ENCODE measurements around the gene STIL.

Gene STIL

GRCh38 chr1:47223921-47224675 lies 89.8 kb downstream of the STIL start:
- Histone ChIP-seq H3K4me1 (ENCODE audit: control extremely low read depth in 1 of 4, control insufficient read depth in 4 of 4, insufficient read depth in 4 of 4, low read length in 3 of 4) (peaks cover 0 to 56% (median 46%) of the 10 kb centered on the region in 4 experiments), H3K27me3 (replicated peaks in 2 of 5; ENCODE audit: control insufficient read depth in 4 of 5, insufficient read depth in 5 of 5, low read length in 4 of 5) (no peaks in the 10 kb centered on the region), H3K4me3 (ENCODE audit: control insufficient read depth in 1 of 7, extremely low read depth in 1 of 7, insufficient read depth in 4 of 7, low read depth in 2 of 7, low read length in 6 of 7) (peak overlapping the region in 6 of 7 experiments; percentile 24 to 76 (median 62)), H3K36me3 (ENCODE audit: control insufficient read depth in 4 of 4, insufficient read depth in 4 of 4, low read length in 3 of 4) (peaks cover 5 to 47% (median 36%) of the 10 kb centered on the region in 4 experiments), H3K27ac (ENCODE audit: insufficient read depth in 1 of 2, low read depth in 1 of 2, low read length in 2 of 2, poor library complexity in 1 of 2, severe bottlenecking in 2 of 2) (peak overlapping the region in 1 of 2 experiments; percentile 52), H3K9me3 (ENCODE audit: control extremely low read depth in 1 of 5, control insufficient read depth in 4 of 5, insufficient read depth in 2 of 5, low read depth in 1 of 5, low read length in 4 of 5) (no peaks in the 10 kb centered on the region)
- CTCF ChIA-PET: interaction anchor here (0.9 to 2.9 kb wide), 10 partner anchors 9 to 41 kb away, joined by 3 to 15 read pairs (median 4); no protein-coding TSS in a partner anchor
- peak in 1 of 3 donors; percentile 34 for DNase-seq
- POLR2A ChIA-PET: interaction anchor here (3.5 kb wide), 1 partner anchor 12 kb away, joined by 21 read pairs; no protein-coding TSS in a partner anchor
- WGBS (ENCODE audit: insufficient coverage): 64% methylated on average over 2 of the region's 9 CpGs

- H3K4me3 ChIP-seq (ENCODE audit: control insufficient read depth in 1 of 7, extremely low read depth in 1 of 7, insufficient read depth in 4 of 7, low read depth in 2 of 7, low read length in 6 of 7): no peak overlapping the region
- 96% methylated on average over 10 of the region's 10 CpGs for WGBS (ENCODE audit: insufficient coverage)
- H3K36me3 ChIP-seq (ENCODE audit: control insufficient read depth in 4 of 4, insufficient read depth in 4 of 4, low read length in 3 of 4): peaks cover 5 to 55% (median 42%) of the 10 kb centered on the region in 4 experiments
- no peaks in the 10 kb centered on the region for H3K9me3 ChIP-seq (ENCODE audit: control extremely low read depth in 1 of 5, control insufficient read depth in 4 of 5, insufficient read depth in 2 of 5, low read depth in 1 of 5, low read length in 4 of 5)
- POLR2A ChIA-PET: interaction anchor here (3.5 kb wide), 1 partner anchor 11 kb away, joined by 21 read pairs; no protein-coding TSS in a partner anchor
- H3K27ac ChIP-seq (ENCODE audit: insufficient read depth in 1 of 2, low read depth in 1 of 2, low read length in 2 of 2, poor library complexity in 1 of 2, severe bottlenecking in 2 of 2): no peak overlapping the region
- no peaks in the 10 kb centered on the region for H3K27me3 ChIP-seq (replicated peaks in 2 of 5; ENCODE audit: control insufficient read depth in 4 of 5, insufficient read depth in 5 of 5, low read length in 4 of 5)
- no peak for DNase-seq
- peaks cover 0 to 50% (median 38%) of the 10 kb centered on the region in 4 experiments for H3K4me1 ChIP-seq (ENCODE audit: control extremely low read depth in 1 of 4, control insufficient read depth in 4 of 4, insufficient read depth in 4 of 4, low read length in 3 of 4)
- CTCF ChIA-PET: interaction anchor here (0.9 to 3.2 kb wide), 6 partner anchors 10 to 39 kb away, joined by 3 to 30 read pairs (median 7); no protein-coding TSS in a partner anchor
These were observed 90.6 kb downstream of the STIL start for GRCh38 chr1:47223174-47223920.

GRCh38 chr1:47222476-47222875 lies 91.5 kb downstream of the STIL start:
- no peak for DNase-seq
- POLR2A ChIA-PET: interaction anchor here (1.0 kb wide), 1 partner anchor 9 kb away, joined by 3 read pairs; no protein-coding TSS in a partner anchor
- peaks cover 0 to 49% (median 30%) of the 10 kb centered on the region in 4 experiments for H3K4me1 ChIP-seq (ENCODE audit: control extremely low read depth in 1 of 4, control insufficient read depth in 4 of 4, insufficient read depth in 4 of 4, low read length in 3 of 4)
- H3K27ac ChIP-seq (ENCODE audit: insufficient read depth in 1 of 2, low read depth in 1 of 2, low read length in 2 of 2, poor library complexity in 1 of 2, severe bottlenecking in 2 of 2): no peak overlapping the region
- no peaks in the 10 kb centered on the region for H3K9me3 ChIP-seq (ENCODE audit: control extremely low read depth in 1 of 5, control insufficient read depth in 4 of 5, insufficient read depth in 2 of 5, low read depth in 1 of 5, low read length in 4 of 5)
- H3K36me3 ChIP-seq (ENCODE audit: control insufficient read depth in 4 of 4, insufficient read depth in 4 of 4, low read length in 3 of 4): peaks cover 5 to 61% (median 46%) of the 10 kb centered on the region in 4 experiments
- WGBS (ENCODE audit: insufficient coverage): 100% methylated on average over 3 of the region's 3 CpGs
- no peaks in the 10 kb centered on the region for H3K27me3 ChIP-seq (replicated peaks in 2 of 5; ENCODE audit: control insufficient read depth in 4 of 5, insufficient read depth in 5 of 5, low read length in 4 of 5)
- no peak overlapping the region for H3K4me3 ChIP-seq (ENCODE audit: control insufficient read depth in 1 of 7, extremely low read depth in 1 of 7, insufficient read depth in 4 of 7, low read depth in 2 of 7, low read length in 6 of 7)
- CTCF ChIA-PET: interaction anchor here (0.7 to 3.2 kb wide), 7 partner anchors 8 to 41 kb away, joined by 3 to 30 read pairs (median 9); no protein-coding TSS in a partner anchor

GRCh38 chr1:47219590-47220220 lies 94.2 kb downstream of the STIL start:
- Histone ChIP-seq H3K27me3 (replicated peaks in 2 of 5; ENCODE audit: control insufficient read depth in 4 of 5, insufficient read depth in 5 of 5, low read length in 4 of 5) (no peaks in the 10 kb centered on the region), H3K4me3 (ENCODE audit: control insufficient read depth in 1 of 7, extremely low read depth in 1 of 7, insufficient read depth in 4 of 7, low read depth in 2 of 7, low read length in 6 of 7) (no peak overlapping the region), H3K27ac (ENCODE audit: insufficient read depth in 1 of 2, low read depth in 1 of 2, low read length in 2 of 2, poor library complexity in 1 of 2, severe bottlenecking in 2 of 2) (no peak overlapping the region), H3K9me3 (ENCODE audit: control extremely low read depth in 1 of 5, control insufficient read depth in 4 of 5, insufficient read depth in 2 of 5, low read depth in 1 of 5, low read length in 4 of 5) (no peaks in the 10 kb centered on the region), H3K4me1 (ENCODE audit: control extremely low read depth in 1 of 4, control insufficient read depth in 4 of 4, insufficient read depth in 4 of 4, low read length in 3 of 4) (peaks cover 0 to 37% (median 13%) of the 10 kb centered on the region in 4 experiments), H3K36me3 (ENCODE audit: control insufficient read depth in 4 of 4, insufficient read depth in 4 of 4, low read length in 3 of 4) (peaks cover 5 to 78% (median 58%) of the 10 kb centered on the region in 4 experiments)
- ChIA-PET POLR2A (interaction anchor here (0.9 kb wide), 1 partner anchor 15 kb away, joined by 3 read pairs; no protein-coding TSS in a partner anchor), CTCF (interaction anchor here (1.3 to 3.2 kb wide), 6 partner anchors 8 to 43 kb away, joined by 3 to 30 read pairs (median 6); no protein-coding TSS in a partner anchor)
- 96% methylated on average over 9 of the region's 29 CpGs for WGBS (ENCODE audit: insufficient coverage)
- no peak for DNase-seq

GRCh38 chr1:47219001-47219400 lies 94.9 kb downstream of the STIL start:
- ChIA-PET POLR2A (interaction anchor here (0.9 kb wide), 1 partner anchor 16 kb away, joined by 3 read pairs; no protein-coding TSS in a partner anchor), CTCF (interaction anchor here (1.4 to 2.1 kb wide), 2 partner anchors 41 to 43 kb away, joined by 3 to 6 read pairs; no protein-coding TSS in a partner anchor)
- H3K9me3 ChIP-seq (ENCODE audit: control extremely low read depth in 1 of 5, control insufficient read depth in 4 of 5, insufficient read depth in 2 of 5, low read depth in 1 of 5, low read length in 4 of 5): no peaks in the 10 kb centered on the region
- 95% methylated on average over 4 of the region's 4 CpGs for WGBS (ENCODE audit: insufficient coverage)
- H3K27me3 ChIP-seq (replicated peaks in 2 of 5; ENCODE audit: control insufficient read depth in 4 of 5, insufficient read depth in 5 of 5, low read length in 4 of 5): no peaks in the 10 kb centered on the region
- H3K4me3 ChIP-seq (ENCODE audit: control insufficient read depth in 1 of 7, extremely low read depth in 1 of 7, insufficient read depth in 4 of 7, low read depth in 2 of 7, low read length in 6 of 7): no peak overlapping the region
- H3K4me1 ChIP-seq (ENCODE audit: control extremely low read depth in 1 of 4, control insufficient read depth in 4 of 4, insufficient read depth in 4 of 4, low read length in 3 of 4): peaks cover 0 to 37% (median 14%) of the 10 kb centered on the region in 4 experiments
- DNase-seq: no peak
- no peak overlapping the region for H3K27ac ChIP-seq (ENCODE audit: insufficient read depth in 1 of 2, low read depth in 1 of 2, low read length in 2 of 2, poor library complexity in 1 of 2, severe bottlenecking in 2 of 2)
- peaks cover 5 to 78% (median 58%) of the 10 kb centered on the region in 4 experiments for H3K36me3 ChIP-seq (ENCODE audit: control insufficient read depth in 4 of 4, insufficient read depth in 4 of 4, low read length in 3 of 4)

GRCh38 chr1:47216278-47217059 lies 97.5 kb downstream of the STIL start:
- Histone ChIP-seq H3K27ac (ENCODE audit: insufficient read depth in 1 of 2, low read depth in 1 of 2, low read length in 2 of 2, poor library complexity in 1 of 2, severe bottlenecking in 2 of 2) (no peak overlapping the region), H3K36me3 (ENCODE audit: control insufficient read depth in 4 of 4, insufficient read depth in 4 of 4, low read length in 3 of 4) (peaks cover 4 to 56% (median 41%) of the 10 kb centered on the region in 4 experiments), H3K9me3 (ENCODE audit: control extremely low read depth in 1 of 5, control insufficient read depth in 4 of 5, insufficient read depth in 2 of 5, low read depth in 1 of 5, low read length in 4 of 5) (no peaks in the 10 kb centered on the region), H3K27me3 (replicated peaks in 2 of 5; ENCODE audit: control insufficient read depth in 4 of 5, insufficient read depth in 5 of 5, low read length in 4 of 5) (no peaks in the 10 kb centered on the region), H3K4me3 (ENCODE audit: control insufficient read depth in 1 of 7, extremely low read depth in 1 of 7, insufficient read depth in 4 of 7, low read depth in 2 of 7, low read length in 6 of 7) (no peak overlapping the region), H3K4me1 (ENCODE audit: control extremely low read depth in 1 of 4, control insufficient read depth in 4 of 4, insufficient read depth in 4 of 4, low read length in 3 of 4) (peaks cover 2 to 55% (median 36%) of the 10 kb centered on the region in 4 experiments)
- 98% methylated on average over 9 of the region's 12 CpGs for WGBS (ENCODE audit: insufficient coverage)
- ChIA-PET POLR2A (no interaction called here), CTCF (interaction anchor here (0.9 to 1.9 kb wide), 4 partner anchors 12 to 23 kb away, joined by 3 to 6 read pairs (median 4); no protein-coding TSS in a partner anchor)
- no peak for DNase-seq

Measured in common myeloid progenitor, CD34-positive (primary cell).